ENCODE results near the gene OAS2.

OAS2 gene

DNA sequence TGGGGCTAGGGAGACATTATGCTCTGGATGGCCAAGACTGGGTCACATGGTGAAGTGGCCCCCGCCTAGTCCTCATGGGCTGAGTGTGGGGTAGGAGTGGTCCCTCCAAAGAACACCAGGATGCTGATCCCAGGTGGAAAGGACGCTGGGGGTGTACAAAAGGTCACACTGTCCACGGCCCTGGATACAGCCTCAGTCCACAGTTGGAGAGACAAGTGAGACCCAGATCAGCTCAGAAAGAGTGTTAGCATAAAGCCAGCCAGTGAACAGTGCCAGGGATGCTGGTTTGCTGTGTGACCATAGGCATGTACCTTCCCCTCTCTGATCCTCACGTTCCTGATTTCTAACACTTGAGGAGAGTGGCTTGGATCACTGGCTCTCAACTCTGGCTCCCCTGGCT lies 13.4 kb upstream of the OAS2 start:
- TF ChIP-seq, protein P1, sequence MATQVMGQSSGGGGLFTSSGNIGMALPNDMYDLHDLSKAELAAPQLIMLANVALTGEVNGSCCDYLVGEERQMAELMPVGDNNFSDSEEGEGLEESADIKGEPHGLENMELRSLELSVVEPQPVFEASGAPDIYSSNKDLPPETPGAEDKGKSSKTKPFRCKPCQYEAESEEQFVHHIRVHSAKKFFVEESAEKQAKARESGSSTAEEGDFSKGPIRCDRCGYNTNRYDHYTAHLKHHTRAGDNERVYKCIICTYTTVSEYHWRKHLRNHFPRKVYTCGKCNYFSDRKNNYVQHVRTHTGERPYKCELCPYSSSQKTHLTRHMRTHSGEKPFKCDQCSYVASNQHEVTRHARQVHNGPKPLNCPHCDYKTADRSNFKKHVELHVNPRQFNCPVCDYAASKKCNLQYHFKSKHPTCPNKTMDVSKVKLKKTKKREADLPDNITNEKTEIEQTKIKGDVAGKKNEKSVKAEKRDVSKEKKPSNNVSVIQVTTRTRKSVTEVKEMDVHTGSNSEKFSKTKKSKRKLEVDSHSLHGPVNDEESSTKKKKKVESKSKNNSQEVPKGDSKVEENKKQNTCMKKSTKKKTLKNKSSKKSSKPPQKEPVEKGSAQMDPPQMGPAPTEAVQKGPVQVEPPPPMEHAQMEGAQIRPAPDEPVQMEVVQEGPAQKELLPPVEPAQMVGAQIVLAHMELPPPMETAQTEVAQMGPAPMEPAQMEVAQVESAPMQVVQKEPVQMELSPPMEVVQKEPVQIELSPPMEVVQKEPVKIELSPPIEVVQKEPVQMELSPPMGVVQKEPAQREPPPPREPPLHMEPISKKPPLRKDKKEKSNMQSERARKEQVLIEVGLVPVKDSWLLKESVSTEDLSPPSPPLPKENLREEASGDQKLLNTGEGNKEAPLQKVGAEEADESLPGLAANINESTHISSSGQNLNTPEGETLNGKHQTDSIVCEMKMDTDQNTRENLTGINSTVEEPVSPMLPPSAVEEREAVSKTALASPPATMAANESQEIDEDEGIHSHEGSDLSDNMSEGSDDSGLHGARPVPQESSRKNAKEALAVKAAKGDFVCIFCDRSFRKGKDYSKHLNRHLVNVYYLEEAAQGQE (IDR thresholded peaks at IDR 0.05; ENCODE audit: insufficient read depth in 1 of 2, low read depth in 2 of 2, low read length in 2 of 2) = no peak
- TF ChIP-seq TAF1 (IDR thresholded peaks at IDR 0.05; ENCODE audit: borderline replicate concordance, insufficient read depth, low read length) (no peak), FOXP2 (optimal IDR thresholded peaks at IDR 0.05; ENCODE audit: borderline replicate concordance, extremely low read depth, extremely low read length, insufficient read depth) (no peak), POLR2AphosphoS5 (IDR thresholded peaks at IDR 0.05; ENCODE audit: low read depth, low read length) (no peak), SIN3A (IDR thresholded peaks at IDR 0.05; ENCODE audit: borderline replicate concordance, insufficient read depth, low read length) (no peak)

DNA sequence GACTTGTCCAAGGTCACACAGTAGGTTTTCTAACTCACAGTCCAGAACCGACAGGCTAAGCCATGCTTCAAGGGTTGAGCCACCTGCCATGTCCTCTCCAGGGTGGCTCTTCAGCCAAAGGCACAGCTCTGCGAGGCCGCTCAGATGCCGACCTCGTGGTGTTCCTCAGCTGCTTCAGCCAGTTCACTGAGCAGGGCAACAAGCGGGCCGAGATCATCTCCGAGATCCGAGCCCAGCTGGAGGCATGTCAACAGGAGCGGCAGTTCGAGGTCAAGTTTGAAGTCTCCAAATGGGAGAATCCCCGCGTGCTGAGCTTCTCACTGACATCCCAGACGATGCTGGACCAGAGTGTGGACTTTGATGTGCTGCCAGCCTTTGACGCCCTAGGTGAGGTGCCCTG lies 12.7 kb upstream of the OAS2 start:
- TF ChIP-seq FOXP2 (optimal IDR thresholded peaks at IDR 0.05; ENCODE audit: borderline replicate concordance, extremely low read depth, extremely low read length, insufficient read depth) (no peak), POLR2AphosphoS5 (IDR thresholded peaks at IDR 0.05; ENCODE audit: low read depth, low read length) (no peak), TAF1 (IDR thresholded peaks at IDR 0.05; ENCODE audit: borderline replicate concordance, insufficient read depth, low read length) (no peak), SIN3A (IDR thresholded peaks at IDR 0.05; ENCODE audit: borderline replicate concordance, insufficient read depth, low read length) (no peak)

DNA sequence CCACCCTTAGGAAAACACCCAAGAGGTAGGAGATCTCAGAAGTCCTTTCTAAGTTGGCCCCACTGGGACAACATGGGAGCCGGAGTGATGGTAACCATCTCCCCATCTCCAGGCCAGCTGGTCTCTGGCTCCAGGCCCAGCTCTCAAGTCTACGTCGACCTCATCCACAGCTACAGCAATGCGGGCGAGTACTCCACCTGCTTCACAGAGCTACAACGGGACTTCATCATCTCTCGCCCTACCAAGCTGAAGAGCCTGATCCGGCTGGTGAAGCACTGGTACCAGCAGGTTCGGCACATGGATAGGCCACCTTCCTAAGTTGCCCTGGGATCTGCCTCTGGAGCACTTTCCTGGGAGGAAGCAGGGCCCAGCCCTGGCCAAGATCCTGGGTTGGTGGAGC lies 11.0 kb upstream of the OAS2 start:
- no peak for TF ChIP-seq SIN3A (IDR thresholded peaks at IDR 0.05; ENCODE audit: borderline replicate concordance, insufficient read depth, low read length)
- TF ChIP-seq TAF1 (IDR thresholded peaks at IDR 0.05; ENCODE audit: borderline replicate concordance, insufficient read depth, low read length) = no peak
- TF ChIP-seq POLR2AphosphoS5 (IDR thresholded peaks at IDR 0.05; ENCODE audit: low read depth, low read length) = no peak
- TF ChIP-seq, protein P1 (IDR thresholded peaks at IDR 0.05; ENCODE audit: insufficient read depth in 1 of 2, low read depth in 2 of 2, low read length in 2 of 2) = no peak
- no peak for TF ChIP-seq FOXP2 (optimal IDR thresholded peaks at IDR 0.05; ENCODE audit: borderline replicate concordance, extremely low read depth, extremely low read length, insufficient read depth)

DNA sequence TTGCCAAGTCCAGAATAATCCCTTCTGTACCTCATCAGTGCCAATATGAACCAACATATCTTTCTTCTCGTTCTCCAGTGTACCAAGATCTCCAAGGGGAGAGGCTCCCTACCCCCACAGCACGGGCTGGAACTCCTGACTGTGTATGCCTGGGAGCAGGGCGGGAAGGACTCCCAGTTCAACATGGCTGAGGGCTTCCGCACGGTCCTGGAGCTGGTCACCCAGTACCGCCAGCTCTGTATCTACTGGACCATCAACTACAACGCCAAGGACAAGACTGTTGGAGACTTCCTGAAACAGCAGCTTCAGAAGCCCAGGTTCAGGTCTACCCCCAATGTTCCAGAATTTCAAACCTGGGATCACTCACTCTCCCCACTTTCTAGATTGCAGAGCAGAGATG lies 10.5 kb upstream of the OAS2 start:
- TF ChIP-seq, protein P1 (IDR thresholded peaks at IDR 0.05; ENCODE audit: insufficient read depth in 1 of 2, low read depth in 2 of 2, low read length in 2 of 2) = no peak
- no peak for TF ChIP-seq FOXP2 (optimal IDR thresholded peaks at IDR 0.05; ENCODE audit: borderline replicate concordance, extremely low read depth, extremely low read length, insufficient read depth)
- no peak for TF ChIP-seq SIN3A (IDR thresholded peaks at IDR 0.05; ENCODE audit: borderline replicate concordance, insufficient read depth, low read length)
- no peak for TF ChIP-seq POLR2AphosphoS5 (IDR thresholded peaks at IDR 0.05; ENCODE audit: low read depth, low read length)
- TF ChIP-seq TAF1 (IDR thresholded peaks at IDR 0.05; ENCODE audit: borderline replicate concordance, insufficient read depth, low read length) = no peak

DNA sequence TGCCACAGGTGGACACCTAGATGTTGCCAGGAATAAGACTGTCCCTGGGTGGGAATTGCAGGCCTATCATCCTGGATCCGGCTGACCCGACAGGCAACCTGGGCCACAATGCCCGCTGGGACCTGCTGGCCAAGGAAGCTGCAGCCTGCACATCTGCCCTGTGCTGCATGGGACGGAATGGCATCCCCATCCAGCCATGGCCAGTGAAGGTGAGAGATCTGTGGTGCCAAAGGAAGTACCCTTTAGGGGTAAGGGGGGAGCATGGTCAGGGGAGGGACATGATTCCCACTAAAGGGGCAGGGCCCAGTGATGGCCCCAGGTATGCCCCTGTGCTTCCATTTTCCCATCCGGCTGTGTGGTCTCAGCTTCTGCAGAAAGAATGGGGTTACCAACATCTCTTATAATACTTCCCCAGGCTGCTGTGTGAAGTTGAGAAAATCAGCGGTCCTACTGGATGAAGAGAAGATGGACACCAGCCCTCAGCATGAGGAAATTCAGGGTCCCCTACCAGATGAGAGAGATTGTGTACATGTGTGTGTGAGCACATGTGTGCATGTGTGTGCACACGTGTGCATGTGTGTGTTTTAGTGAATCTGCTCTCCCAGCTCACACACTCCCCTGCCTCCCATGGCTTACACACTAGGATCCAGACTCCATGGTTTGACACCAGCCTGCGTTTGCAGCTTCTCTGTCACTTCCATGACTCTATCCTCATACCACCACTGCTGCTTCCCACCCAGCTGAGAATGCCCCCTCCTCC lies 8.6 kb upstream of the OAS2 start:
- TF ChIP-seq POLR2AphosphoS5 (IDR thresholded peaks at IDR 0.05; ENCODE audit: low read depth, low read length) (no peak), FOXP2 (optimal IDR thresholded peaks at IDR 0.05; ENCODE audit: borderline replicate concordance, extremely low read depth, extremely low read length, insufficient read depth) (no peak), TAF1 (IDR thresholded peaks at IDR 0.05; ENCODE audit: borderline replicate concordance, insufficient read depth, low read length) (no peak), SIN3A (IDR thresholded peaks at IDR 0.05; ENCODE audit: borderline replicate concordance, insufficient read depth, low read length) (no peak)
- TF ChIP-seq, protein P1 (IDR thresholded peaks at IDR 0.05; ENCODE audit: insufficient read depth in 1 of 2, low read depth in 2 of 2, low read length in 2 of 2) = no peak

Measured in PFSK-1 (cell line).